Liver (tissue), 3 donors: Measurements from ENCODE around the gene SFXN3.

Experiments used
- CTCF ChIP-seq: fragments of 150-350 bp; IDR thresholded peaks from 2 replicates; pipeline ENCODE4 v1.5.1; 2017; ENCODE audit warnings: improper control_type of control experiment, low read depth, low read length; ENCODE audit not compliant: missing input control
- GABPA ChIP-seq, 2 donors: IDR thresholded peaks in 1 of 2; conservative IDR thresholded peaks in 1 of 2; 2 replicates each; pipeline ENCODE4 v1.6.1; 2016; ENCODE audit warnings: antibody characterized with exemption in 2 of 2, mild to moderate bottlenecking in 1 of 2, moderate library complexity in 1 of 2
- donor health status: healthy.
- donor health status: healthy.

DNA sequence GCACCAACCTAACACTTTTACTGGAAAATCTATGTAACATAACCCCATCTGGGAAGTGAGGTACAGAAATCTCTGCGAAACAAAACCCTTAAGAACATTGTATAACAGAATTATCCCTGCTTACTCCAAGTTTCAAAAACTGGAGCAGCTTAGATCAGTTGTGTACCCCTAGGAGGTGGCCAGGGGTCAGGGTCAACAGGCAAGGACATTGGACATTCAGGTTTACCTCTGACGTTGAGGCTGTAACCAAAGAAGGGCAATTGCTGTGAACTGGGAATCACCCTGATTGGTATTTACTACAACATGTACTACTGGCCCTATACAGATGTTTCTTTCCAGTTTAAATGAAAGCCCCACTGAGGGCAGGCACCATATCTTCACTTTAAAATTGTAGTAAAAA lies 13.1 kb downstream of the SFXN3 start:
- TF ChIP-seq GABPA (IDR thresholded peaks at IDR 0.05 in 1 of 2, conservative IDR thresholded peaks at IDR 0.05 in 1 of 2): no peak
- TF ChIP-seq CTCF: no peak
